Ovary (tissue), 9 donors: ENCODE results near the gene ANKRD39. TPM values are rescaled to one million over a fixed set of nuclear protein-coding genes. Genes with fewer than 3 reads are reported as not detected.
A peak's percentile ranks its signal among the peaks of the same experiment; 100 is the strongest.

Experiments used
- DNase-seq, 5 donors: peaks; one replicate each; pipeline ENCODE4 v3.0.0-alpha.2; 2019 to 2020
- H3K27ac ChIP-seq, 2 donors: fragments of 200-600 bp; one replicate each; pipeline versions ENCODE4 v1.5.1 to v1.8.0; 2019 to 2022
- H3K27me3 ChIP-seq: fragments of 200-600 bp; one replicate; pipeline ENCODE4 v1.8.0; 2022
- H3K36me3 ChIP-seq: fragments of 200-600 bp; sonication (generic); one replicate; pipeline ENCODE4 v1.5.1; 2019
- H3K4me1 ChIP-seq: one replicate; pipeline ENCODE4 v1.8.1; 2013; ENCODE audit warnings: mild to moderate bottlenecking, moderate library complexity; ENCODE audit not compliant: insufficient read depth
- H3K4me3 ChIP-seq: fragments of 200-600 bp; sonication (generic); one replicate; pipeline ENCODE4 v1.5.1; 2017
- H3K9me3 ChIP-seq, 2 donors: fragments of 200-600 bp in 1 of 2; sonication (generic) in 1 of 2; one replicate each; pipeline versions ENCODE4 v1.5.1 to v1.8.1; 2013 to 2019; ENCODE audit warnings: mild to moderate bottlenecking in 1 of 2, moderate library complexity in 1 of 2
- CTCF ChIP-seq, 3 donors: fragments of 450-650 bp in 2 of 3; fragments of 200-600 bp in 1 of 3; IDR thresholded peaks; one replicate each; pipeline versions ENCODE4 v1.5.1 to v1.8.0; 2016 to 2022; ENCODE audit warnings: antibody characterized with exemption in 3 of 3, mild to moderate bottlenecking in 1 of 3
- EP300 ChIP-seq: sonication (generic); formaldehyde crosslinking; IDR thresholded peaks from one replicate; pipeline ENCODE4 v1.6.1; 2017; ENCODE audit warnings: antibody characterized with exemption
- POLR2A ChIP-seq: fragments of 450-650 bp; IDR thresholded peaks from one replicate; pipeline ENCODE4 v1.6.1; 2017; ENCODE audit warnings: antibody characterized with exemption, mild to moderate bottlenecking, moderate library complexity
- WGBS, 3 donors: extraction: QIAGEN DNeasy Blood & Tissue Kit in 1 of 3; methylation state at CpG; one replicate each; pipeline versions ENCODE4 v1.1.5 to v1.1.7; 2013 to 2017; 5-methylcytosine and 5-hydroxymethylcytosine counted together
- intact Hi-C, 4 donors: fragments of 100-400 bp; cut with DNase I; formaldehyde crosslinking; loops; one replicate each; pipeline versions ENCODE4 v1.11.0 to v1.15.1; 2022 to 2023
- polyA plus RNA-seq, 2 donors: library from polyadenylated mRNA; stranded (reverse); fragments of 200-250 nt in 1 of 2; fragments of 350-450 nt in 1 of 2; fragmentation: Illumina TruSeq in 1 of 2; extraction: RNeasy Lipid Tissue Mini Kit (QIAGEN cat#74804) in 1 of 2; gene quantifications; one replicate each; pipeline ENCODE4 v1.2.3, GENCODE V29; 2013 to 2014
- total RNA-seq, 7 donors: library from RNA; depleted of rRNA in 2 of 7; stranded (reverse); fragments of >200 nt in 2 of 7; fragmentation: NEBNext Ultra II Directional in 3 of 7; extraction: Animal tissue kit (Norgen Biotek cat#: 25700) in 3 of 7; gene quantifications; one replicate each; pipeline versions ENCODE4 v1.1.0 to v1.2.4, GENCODE V29; 2016 to 2023
- donor health status: DM: no; HTN: no; CAD: no; lungs with moderate emphysema.
- donor health status: DM: no; HTN: no; CAD: no.
- donor health status: Bipolar disorder and iron deficiency.
- donor health status: DM: yes; HTN: yes; CAD: no.
- donor health status: DM: no; HTN: no; CAD: no.
- donor health status: DM: yes; HTN: yes; CAD: no.

The ANKRD39 gene
- total and polyA plus RNA-seq, 9 donors, result 2.6 to 14.7 (median 12.7) TPM

- Histone ChIP-seq H3K9me3 (no peaks in the 10 kb centered on the region), H3K27ac (no peak overlapping the region), H3K4me3 (no peak overlapping the region), H3K4me1 (peaks cover 14% of the 10 kb centered on the region), H3K27me3 (no peaks in the 10 kb centered on the region), H3K36me3 (no peaks in the 10 kb centered on the region)
- TF ChIP-seq EP300 (no peak), POLR2A (no peak), CTCF (IDR thresholded peaks at IDR 0.05) (no peak)
- intact Hi-C loops, result no loop called here
- WGBS, 3 donors, result 86 to 96% (median 90%) methylated on average over 8 of the region's 8 CpGs
- DNase-seq, result no peak
Measured at GRCh38 chr2:96898135-96898505, 40.3 kb upstream of the ANKRD39 start.

- Histone ChIP-seq H3K27ac (no peak overlapping the region), H3K4me1 (peaks cover 14% of the 10 kb centered on the region), H3K9me3 (no peaks in the 10 kb centered on the region), H3K27me3 (no peaks in the 10 kb centered on the region), H3K36me3 (no peaks in the 10 kb centered on the region), H3K4me3 (no peak overlapping the region)
- WGBS, 3 donors, result 52 to 64% (median 61%) methylated on average over 11 of the region's 11 CpGs
- DNase-seq, result no peak
- TF ChIP-seq POLR2A (no peak), CTCF (IDR thresholded peaks at IDR 0.05) (no peak), EP300 (no peak)
- intact Hi-C loops, result no loop called here
Measured at GRCh38 chr2:96897491-96898134, 39.8 kb upstream of the ANKRD39 start.

- no peak overlapping the region for H3K4me3 ChIP-seq
- peak overlapping the region; percentile 68 to 71 for H3K27ac ChIP-seq
- intact Hi-C loops, result no loop called here
- H3K27me3 ChIP-seq, result no peaks in the 10 kb centered on the region
- no peak for TF ChIP-seq POLR2A
- H3K36me3 ChIP-seq, result no peaks in the 10 kb centered on the region
- 25 to 36% (median 33%) methylated on average over 18 of the region's 18 CpGs for whole genome bisulfite sequencing, 3 donors
- peaks cover 26% of the 10 kb centered on the region for H3K4me1 ChIP-seq
- DNase-seq, result peak in 3 of 5 donors; percentile 48 to 65 (median 53)
- H3K9me3 ChIP-seq, result no peaks in the 10 kb centered on the region
Measured at GRCh38 chr2:96895746-96896651, 38.2 kb upstream of the ANKRD39 start.

GRCh38 chr2:96895032-96895745 is 37.4 kb upstream of the ANKRD39 start:
- peak in 2 of 5 donors; percentile 36 to 58 for DNase-seq
- TF ChIP-seq CTCF (IDR thresholded peaks at IDR 0.05), result no peak
- TF ChIP-seq EP300, result no peak
- no peak for TF ChIP-seq POLR2A
- H3K27me3 ChIP-seq, result no peaks in the 10 kb centered on the region
- WGBS, 3 donors, result 73 to 81% (median 76%) methylated on average over 10 of the region's 10 CpGs
- H3K4me1 ChIP-seq, result peaks cover 31% of the 10 kb centered on the region
- no peaks in the 10 kb centered on the region for H3K36me3 ChIP-seq
- no peak overlapping the region for H3K4me3 ChIP-seq
- peak overlapping the region; percentile 68 to 71 for H3K27ac ChIP-seq
- intact Hi-C loops, result no loop called here
- no peaks in the 10 kb centered on the region for H3K9me3 ChIP-seq
